Measurements from ENCODE around the gene ARHGEF18.

Gene ARHGEF18

GRCh38 chr19:7371001-7371400 is 22.3 kb downstream of the ARHGEF18 start:
- H3K27ac ChIP-seq (ENCODE audit: extremely low read depth, low read depth, low read length) = no peak overlapping the region
- POLR2A ChIA-PET = no interaction called here
- H3K4me3 ChIP-seq (ENCODE audit: low read depth, low read length) = no peak overlapping the region
- H3K36me3 ChIP-seq (ENCODE audit: control insufficient read depth in 2 of 2, insufficient read depth in 1 of 2, low read length in 2 of 2) = no peaks in the 10 kb centered on the region
- CTCF ChIA-PET = interaction anchor here (1.4 kb wide), 1 partner anchor 10 kb away, joined by 7 read pairs; no protein-coding TSS in a partner anchor
- TF ChIP-seq ZNF416 (tag by site-specific recombination; IDR thresholded peaks at IDR 0.05) (no peak), ZNF155 (tag by site-specific recombination; IDR thresholded peaks at IDR 0.05) (no peak), ZNF558 (tag by site-specific recombination; IDR thresholded peaks at IDR 0.05) (no peak), ZNF677 (tag by site-specific recombination; IDR thresholded peaks at IDR 0.05) (no peak), ZNF76 (tag by site-specific recombination; IDR thresholded peaks at IDR 0.05; ENCODE audit: borderline replicate concordance, low read depth) (no peak), PBX3 (CRISPR knock-in tag; IDR thresholded peaks at IDR 0.05) (no peak), FEZF1 (tag by site-specific recombination; IDR thresholded peaks at IDR 0.05) (no peak), ELK4 (IDR thresholded peaks at IDR 0.05; ENCODE audit: borderline replicate concordance, low read depth, low read length) (no peak), ZNF776 (tag by site-specific recombination; IDR thresholded peaks at IDR 0.05; ENCODE audit: borderline replicate concordance) (no peak), ZNF530 (tag by site-specific recombination; IDR thresholded peaks at IDR 0.05; ENCODE audit: low read depth) (no peak), TCF7L2 (IDR thresholded peaks at IDR 0.05; ENCODE audit: borderline replicate concordance, low read depth, low read length) (no peak), ZNF585B (tag by site-specific recombination; IDR thresholded peaks at IDR 0.05) (no peak), ZNF473 (tag by site-specific recombination; IDR thresholded peaks at IDR 0.05) (no peak), ZNF600 (tag by site-specific recombination; IDR thresholded peaks at IDR 0.05) (no peak), ZNF48 (tag by site-specific recombination; IDR thresholded peaks at IDR 0.05) (no peak), MYNN (tag by site-specific recombination; IDR thresholded peaks at IDR 0.05; ENCODE audit: borderline replicate concordance) (no peak), ZNF26 (tag by site-specific recombination; IDR thresholded peaks at IDR 0.05) (no peak)
- no peaks in the 10 kb centered on the region for H3K9me3 ChIP-seq (ENCODE audit: control insufficient read depth, insufficient read depth, low read depth, low read length)
- H3K4me1 ChIP-seq (ENCODE audit: control insufficient read depth, insufficient read depth, low read length) = no peaks in the 10 kb centered on the region

GRCh38 chr19:7372810-7373209 is 24.1 kb downstream of the ARHGEF18 start:
- Histone ChIP-seq H3K4me1 (ENCODE audit: control insufficient read depth, insufficient read depth, low read length) (no peaks in the 10 kb centered on the region), H3K4me3 (ENCODE audit: low read depth, low read length) (no peak overlapping the region), H3K27ac (ENCODE audit: extremely low read depth, low read depth, low read length) (no peak overlapping the region), H3K36me3 (ENCODE audit: control insufficient read depth in 2 of 2, insufficient read depth in 1 of 2, low read length in 2 of 2) (no peaks in the 10 kb centered on the region), H3K9me3 (ENCODE audit: control insufficient read depth, insufficient read depth, low read depth, low read length) (no peaks in the 10 kb centered on the region)
- TF ChIP-seq ZNF658 (tag by site-specific recombination; IDR thresholded peaks at IDR 0.05) = no peak
- no peak for TF ChIP-seq ZNF2 (tag by site-specific recombination; IDR thresholded peaks at IDR 0.05)
- no peak for TF ChIP-seq ZNF660 (tag by site-specific recombination; IDR thresholded peaks at IDR 0.05)
- TF ChIP-seq ZNF223 (tag by site-specific recombination; IDR thresholded peaks at IDR 0.05) = no peak
- no peak for TF ChIP-seq ZNF626 (tag by site-specific recombination; IDR thresholded peaks at IDR 0.05)
- TF ChIP-seq ZNF366 (tag by site-specific recombination; conservative IDR thresholded peaks at IDR 0.05) = no peak
- POLR2A ChIA-PET = no interaction called here
- CTCF ChIA-PET = interaction anchor here (0.6 to 0.9 kb wide), 2 partner anchors 32 to 308 kb away, joined by 3 to 5 read pairs; partner anchors contain the start of gene TRAPPC5

All from HEK293 (cell line).